Measurements from ENCODE around the gene TMC3.

Gene TMC3

DNA sequence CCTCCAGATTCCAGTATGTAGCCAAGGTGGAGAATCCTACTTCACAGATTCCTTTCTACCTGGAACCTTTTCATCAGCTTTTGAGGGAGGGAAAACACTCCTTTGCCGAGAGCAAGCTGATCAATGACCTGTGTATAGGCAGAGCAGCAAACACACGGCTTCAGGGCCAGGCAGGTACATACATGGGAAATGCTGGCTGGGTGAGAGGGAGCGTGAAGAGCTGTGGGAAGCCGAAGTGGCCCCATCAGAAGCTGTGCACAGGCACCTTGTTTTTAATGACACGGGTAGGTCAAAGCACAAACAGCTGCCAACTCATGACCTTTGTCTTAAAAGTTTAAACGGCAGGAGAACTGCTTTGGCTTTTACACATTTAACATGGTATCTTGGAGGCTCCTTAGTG, 75.4 kb downstream of the TMC3 start:
- DNase-seq (ENCODE audit: low read depth in 2 of 2): no peak

DNA sequence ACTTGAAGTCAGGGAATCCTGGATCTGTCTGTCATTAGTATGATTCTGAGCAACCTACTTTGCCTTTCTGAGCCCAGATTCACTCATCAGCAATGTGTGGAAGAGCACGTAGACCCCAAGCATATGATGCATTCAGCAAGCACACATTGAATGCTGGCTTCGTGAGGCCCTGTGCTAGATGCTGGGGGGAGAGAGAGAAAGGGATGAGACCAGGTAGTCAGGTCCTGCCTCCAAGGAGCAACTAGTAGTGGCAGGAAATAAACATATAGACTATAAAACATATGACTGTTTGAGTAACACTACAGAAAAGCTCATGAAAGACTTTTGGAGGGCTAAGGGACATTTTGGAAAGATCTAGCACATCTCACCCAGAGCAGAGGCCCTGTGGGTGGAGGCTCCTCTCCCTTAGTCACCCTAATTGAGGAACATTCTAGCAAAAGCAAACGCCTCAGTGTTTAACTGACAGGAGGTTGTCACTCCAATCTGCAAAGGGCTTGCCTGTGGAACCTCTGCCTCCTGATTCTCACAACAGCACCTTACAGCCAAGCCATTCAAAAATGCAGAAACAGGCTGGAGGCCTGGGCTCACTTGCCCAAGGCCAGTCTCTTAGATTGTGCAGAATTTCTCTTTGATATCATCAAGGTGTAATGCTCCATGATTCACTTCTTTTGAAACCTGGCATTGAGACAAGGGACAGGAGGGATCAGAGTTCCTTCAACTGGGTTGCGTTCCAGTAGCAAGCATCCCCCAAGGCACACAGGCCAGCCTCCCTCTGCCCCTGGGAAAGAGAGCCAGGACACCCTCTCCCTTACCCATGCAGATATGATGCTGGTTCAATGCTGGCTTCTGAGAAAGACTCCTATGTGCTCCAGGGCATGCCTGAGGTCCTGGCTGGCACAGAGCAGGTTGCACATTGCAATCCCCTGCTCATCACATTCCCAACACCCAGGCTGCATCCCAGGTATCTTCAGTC, 76.1 kb downstream of the TMC3 start:
- no peak for DNase-seq (ENCODE audit: low read depth in 2 of 2)

DNA sequence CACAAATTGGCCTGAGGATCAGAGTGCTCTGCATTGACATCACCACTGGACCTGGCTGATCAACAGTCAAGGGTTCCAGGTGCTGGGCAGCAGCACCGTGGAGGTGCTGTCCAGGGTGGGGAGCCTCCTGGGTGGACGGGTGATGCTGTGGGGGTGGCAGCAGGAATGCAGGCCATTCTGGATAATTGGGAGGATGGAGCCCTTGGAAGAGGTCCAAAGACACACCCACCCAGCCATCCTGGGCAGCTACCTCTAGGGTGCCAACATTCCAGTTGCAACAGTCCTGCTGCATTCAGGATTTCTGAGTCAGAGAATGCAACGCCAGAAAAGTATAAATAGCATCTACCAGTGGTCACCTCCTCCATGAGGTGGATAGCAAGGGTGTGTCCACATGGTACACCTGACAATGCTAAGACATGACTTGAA, 76.9 kb downstream of the TMC3 start:
- no peak for DNase-seq (ENCODE audit: low read depth in 2 of 2)

- DNase-seq (ENCODE audit: low read depth in 2 of 2): peak; percentile 49 to 56
These were observed 77.3 kb downstream of the TMC3 start for GRCh38 chr15:81296673-81297072.

DNA sequence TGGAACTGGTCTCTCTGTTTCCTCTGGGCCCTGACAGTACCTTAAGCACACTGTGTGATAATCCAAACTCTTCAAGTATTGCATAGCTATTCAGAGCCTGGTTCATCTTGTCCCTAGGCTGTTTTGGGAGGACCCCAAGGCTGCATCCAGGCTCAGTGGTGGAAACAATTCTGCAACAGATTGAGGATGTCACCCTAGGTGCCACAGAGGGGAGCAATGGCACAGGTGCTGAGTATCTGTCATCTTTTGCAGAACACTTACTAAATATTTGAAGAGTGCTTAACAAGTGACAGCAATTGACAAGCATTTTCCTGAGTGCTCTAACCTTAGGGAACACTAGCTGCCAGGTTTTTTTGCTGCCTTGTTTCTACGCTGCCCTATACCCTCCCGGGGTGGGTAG, 77.8 kb downstream of the TMC3 start:
- no peak for DNase-seq (ENCODE audit: low read depth in 2 of 2)

DNA sequence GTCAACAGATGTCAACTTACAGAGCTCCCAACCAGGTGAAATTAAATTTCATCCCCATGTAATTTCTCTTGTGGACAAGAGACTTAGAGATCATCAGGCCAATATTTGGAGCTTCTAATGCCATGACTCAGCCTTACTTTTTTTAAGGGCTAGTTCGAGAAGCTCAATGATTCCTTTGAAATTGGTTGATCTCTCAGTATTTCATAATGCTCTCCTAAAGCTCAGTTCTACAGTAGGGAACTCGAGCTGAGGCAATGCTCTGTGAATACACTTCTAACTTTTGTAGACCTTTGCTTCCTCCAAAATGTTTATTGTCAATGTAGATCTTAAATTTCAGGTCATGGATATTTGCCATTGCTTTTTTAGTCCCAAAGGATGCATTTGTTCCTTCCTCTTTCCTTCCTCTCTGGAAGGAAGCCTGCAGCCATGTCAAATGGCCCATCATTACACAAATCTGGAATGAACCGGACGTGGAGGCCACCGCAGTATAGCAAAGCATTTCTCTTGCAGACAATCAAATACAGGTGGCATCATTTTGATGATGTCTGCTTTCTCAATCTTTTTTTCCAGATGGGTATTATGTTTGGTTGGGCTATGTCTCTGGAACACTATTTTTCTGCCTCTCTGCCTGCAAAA, 78.4 kb downstream of the TMC3 start:
- no peak for DNase-seq (ENCODE audit: low read depth in 2 of 2)

GRCh38 chr15:81294516-81294880, 79.5 kb downstream of the TMC3 start:
- DNase-seq (ENCODE audit: low read depth in 2 of 2): no peak

GRCh38 chr15:81293728-81294515, 80.1 kb downstream of the TMC3 start:
- DNase-seq (ENCODE audit: low read depth in 2 of 2): peak; percentile 55 to 60

GRCh38 chr15:81292523-81293001, 81.5 kb downstream of the TMC3 start:
- DNase-seq (ENCODE audit: low read depth in 2 of 2): no peak

- no peak for DNase-seq (ENCODE audit: low read depth in 2 of 2)
These were observed 82.0 kb downstream of the TMC3 start for GRCh38 chr15:81291916-81292522.

- DNase-seq (ENCODE audit: low read depth in 2 of 2): no peak
These were observed 84.1 kb downstream of the TMC3 start for GRCh38 chr15:81289910-81290309.

DNA sequence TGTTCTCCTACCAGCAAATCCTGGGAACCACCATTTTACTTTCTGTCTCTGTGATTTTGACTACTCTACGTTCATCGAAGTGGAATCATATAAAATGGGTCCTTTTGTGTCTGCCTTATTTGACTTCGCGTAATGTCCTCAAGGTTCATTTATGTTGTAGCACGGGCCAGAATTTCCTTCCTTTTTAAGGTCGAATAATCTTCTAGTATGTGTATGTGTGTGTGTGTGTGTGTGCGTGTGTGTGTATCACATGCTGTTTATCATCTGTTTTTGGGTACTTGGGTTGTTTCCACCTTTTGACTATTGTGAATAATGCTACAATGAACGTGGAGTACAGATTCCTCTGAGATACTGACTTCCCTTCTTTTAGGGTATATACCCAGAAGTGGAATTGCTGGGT, 85.4 kb downstream of the TMC3 start:
- no peak for DNase-seq (ENCODE audit: low read depth in 2 of 2)

DNA sequence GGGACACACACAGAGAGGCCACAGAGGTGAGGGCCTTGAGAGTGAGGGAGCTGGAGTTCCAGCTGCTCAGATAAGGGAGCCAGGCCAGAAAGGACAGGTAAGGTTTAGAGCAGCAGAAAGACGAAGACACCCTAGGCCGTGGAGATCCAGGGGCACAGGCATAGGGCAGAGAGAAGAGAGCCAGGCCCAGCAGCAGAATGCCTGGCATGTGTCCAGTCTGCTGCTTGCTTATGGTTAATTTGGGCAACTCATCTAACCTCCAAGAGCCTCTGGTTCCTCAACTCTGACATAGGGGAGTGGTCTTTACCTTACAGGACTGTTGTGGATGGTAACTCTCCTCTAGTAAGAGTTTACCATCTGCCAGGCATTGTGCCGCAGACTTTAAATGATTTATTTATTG, 86.0 kb downstream of the TMC3 start:
- no peak for DNase-seq (ENCODE audit: low read depth in 2 of 2)

GRCh38 chr15:81286621-81287121, 87.3 kb downstream of the TMC3 start:
- DNase-seq (ENCODE audit: low read depth in 2 of 2): no peak

- no peak for DNase-seq (ENCODE audit: low read depth in 2 of 2)
These were observed 88.6 kb downstream of the TMC3 start for GRCh38 chr15:81285461-81285860.

- no peak for DNase-seq (ENCODE audit: low read depth in 2 of 2)
These were observed 89.6 kb downstream of the TMC3 start for GRCh38 chr15:81284256-81285031.

DNA sequence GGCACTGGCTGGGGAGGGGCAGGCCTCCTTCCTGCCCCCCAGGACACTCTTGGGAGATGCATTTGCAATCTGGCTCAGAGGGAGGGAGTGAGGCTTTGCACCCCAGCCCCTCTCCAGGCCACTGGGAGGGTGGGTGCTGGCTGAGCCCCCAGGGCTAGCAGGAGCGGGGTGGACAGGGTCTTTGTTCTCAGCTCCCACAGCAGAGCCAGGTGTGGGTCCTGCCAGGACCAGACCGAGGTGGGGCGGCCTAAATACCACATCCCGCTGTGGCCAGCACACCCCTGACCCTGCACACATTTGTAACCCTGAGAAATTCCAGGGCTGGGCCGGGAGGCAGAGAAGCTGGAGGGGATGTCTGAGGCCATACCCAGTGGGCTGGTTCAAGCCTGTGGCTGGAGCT, 91.1 kb downstream of the TMC3 start:
- no peak for DNase-seq (ENCODE audit: low read depth in 2 of 2)

GRCh38 chr15:81282606-81282895, 91.5 kb downstream of the TMC3 start:
- no peak for DNase-seq (ENCODE audit: low read depth in 2 of 2)

DNA sequence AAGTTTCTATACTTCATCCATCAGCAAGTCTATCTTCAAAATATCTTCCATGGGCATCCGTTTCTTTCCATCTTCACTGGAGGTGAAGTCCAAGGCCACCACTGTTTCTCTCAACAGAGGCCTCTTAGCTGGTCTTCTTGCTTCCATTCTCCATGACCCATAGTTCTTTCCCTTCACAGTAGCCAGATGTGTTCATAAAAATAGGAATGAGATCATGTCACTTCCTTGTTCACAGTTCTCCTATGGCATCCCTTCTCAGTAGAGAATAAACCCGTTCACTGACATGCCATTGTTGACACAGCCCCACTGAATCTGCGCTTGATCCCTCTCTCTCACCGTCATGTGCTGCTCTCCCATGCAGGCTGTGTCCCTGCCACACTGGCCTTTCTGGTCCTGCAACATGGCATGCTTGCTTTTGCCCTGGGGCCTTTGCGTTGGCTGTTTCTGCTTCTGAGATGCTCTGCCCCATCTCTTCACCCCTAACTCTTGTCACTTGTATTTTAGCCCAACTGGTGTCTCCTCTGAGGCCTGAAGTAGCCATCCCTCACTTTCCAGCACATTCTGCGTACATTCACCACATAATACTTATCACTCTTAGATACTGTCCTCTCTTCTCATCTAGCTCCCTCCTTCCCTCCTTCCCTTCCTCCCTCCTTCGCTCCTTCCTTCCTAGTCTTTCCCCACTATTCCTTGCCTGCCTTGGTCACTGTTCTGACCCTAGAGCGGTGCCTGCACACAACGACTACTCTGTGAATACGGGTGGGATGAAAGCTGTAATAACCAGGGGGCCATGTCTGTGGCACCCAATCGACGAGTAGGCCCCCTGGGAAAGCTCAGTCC, 92.0 kb downstream of the TMC3 start:
- no peak for DNase-seq (ENCODE audit: low read depth in 2 of 2)

DNA sequence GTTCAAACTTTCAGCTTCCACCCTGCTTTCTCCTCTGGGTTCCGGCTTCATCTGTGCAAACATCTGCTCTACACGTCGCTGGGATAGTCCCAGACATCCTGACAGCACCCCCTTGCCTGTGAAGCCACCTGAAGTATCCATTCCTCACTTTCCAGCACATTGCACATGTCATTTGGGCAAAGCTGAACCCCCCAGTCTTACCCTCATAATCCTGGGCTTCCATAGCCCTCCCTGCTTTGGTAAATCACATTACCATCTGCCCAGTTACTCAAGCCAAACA, 92.6 kb downstream of the TMC3 start:
- DNase-seq (ENCODE audit: low read depth in 2 of 2): no peak

Data from stimulated activated CD8-positive, alpha-beta memory T cell treated with anti-CD3 and anti-CD28 coated beads, Interleukin-2, amount 100 ng/mL, for 48 hours (primary cell).